DMS114 treated with DMSO at 0.1 percent for 48 hours (cell line): ENCODE measurements around the gene PARP2.
"Not testable (repeated sequence)": the region's sequence is repeated elsewhere in the genome, so short reads cannot be mapped to it uniquely, and the experiment has no call there.

Experiments used
- DNase-seq: peaks from one replicate; lab custom pipeline; 2025; ENCODE audit not compliant: unreplicated experiment; lab: John Stamatoyannopoulos, UW

The PARP2 gene

DNA sequence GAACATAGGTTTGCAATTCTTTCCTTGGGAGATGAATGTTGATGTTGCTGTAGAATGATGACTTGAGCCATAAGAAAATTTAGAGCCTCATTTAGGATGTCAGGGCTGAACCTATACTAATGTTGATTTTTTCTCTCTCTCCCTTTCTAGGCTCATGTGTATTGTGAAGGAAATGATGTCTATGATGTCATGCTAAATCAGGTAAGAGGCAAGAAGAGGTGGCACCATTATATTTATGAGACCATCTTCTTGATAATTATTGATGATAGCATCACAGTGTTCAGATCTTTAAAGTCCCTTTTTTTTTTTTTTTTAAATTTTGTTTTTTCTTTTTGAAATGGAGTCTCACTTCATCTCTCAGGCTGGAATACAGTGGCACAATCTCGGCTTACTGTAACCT, 3.3 kb downstream of the PARP2 start:
- no peak for DNase-seq

DNA sequence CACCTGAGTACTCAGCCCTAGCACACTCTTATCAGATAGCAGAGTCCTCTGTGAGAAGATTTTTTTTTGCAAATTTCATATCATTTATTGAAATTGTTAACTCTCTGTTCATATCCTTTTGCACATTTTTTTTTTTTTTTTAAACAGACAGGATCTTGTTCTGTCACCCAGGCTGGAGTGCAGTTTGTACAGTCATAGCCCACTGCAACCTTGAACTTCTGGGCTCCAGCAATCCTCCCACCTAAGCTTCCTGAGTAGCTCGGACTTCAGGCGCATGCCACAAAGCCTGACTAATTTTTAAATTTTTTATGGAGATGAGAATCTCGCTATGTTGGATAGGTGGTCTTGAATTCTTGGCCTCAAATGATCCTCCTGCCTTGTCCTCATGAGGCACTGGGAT, 4.3 kb downstream of the PARP2 start:
- DNase-seq: no peak

DNA sequence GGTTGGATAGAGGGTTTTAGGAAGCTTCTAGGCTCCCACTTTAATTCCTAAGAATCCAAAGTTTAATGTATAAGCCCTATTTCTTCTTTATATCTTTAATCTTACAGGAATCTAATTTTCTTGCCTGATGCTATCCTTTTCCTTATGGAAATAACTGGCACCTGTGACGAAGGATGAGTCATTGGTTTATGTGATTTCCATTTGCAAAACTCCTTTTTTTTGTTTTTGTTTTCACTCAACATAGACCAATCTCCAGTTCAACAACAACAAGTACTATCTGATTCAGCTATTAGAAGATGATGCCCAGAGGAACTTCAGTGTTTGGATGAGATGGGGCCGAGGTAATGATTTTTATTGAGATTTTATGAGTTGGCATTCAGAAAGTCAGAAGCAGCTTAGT, 6.8 kb downstream of the PARP2 start:
- no peak for DNase-seq

DNA sequence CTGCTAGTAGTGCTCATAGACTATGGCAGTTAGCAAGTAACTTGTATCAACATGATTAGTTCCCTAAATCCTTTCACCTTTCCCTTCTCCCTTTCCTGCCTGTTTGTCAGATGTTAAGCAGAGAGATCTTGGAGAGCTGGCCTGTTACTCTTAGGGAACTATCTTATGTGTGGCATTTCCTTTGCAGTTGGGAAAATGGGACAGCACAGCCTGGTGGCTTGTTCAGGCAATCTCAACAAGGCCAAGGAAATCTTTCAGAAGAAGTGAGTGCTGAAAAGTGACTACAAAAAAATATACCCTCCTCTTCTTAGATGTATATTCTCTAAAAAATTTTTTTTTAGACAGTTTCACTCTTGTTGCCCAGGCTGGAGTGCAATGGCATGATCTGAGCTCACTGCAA, 7.4 kb downstream of the PARP2 start:
- no peak for DNase-seq

DNA sequence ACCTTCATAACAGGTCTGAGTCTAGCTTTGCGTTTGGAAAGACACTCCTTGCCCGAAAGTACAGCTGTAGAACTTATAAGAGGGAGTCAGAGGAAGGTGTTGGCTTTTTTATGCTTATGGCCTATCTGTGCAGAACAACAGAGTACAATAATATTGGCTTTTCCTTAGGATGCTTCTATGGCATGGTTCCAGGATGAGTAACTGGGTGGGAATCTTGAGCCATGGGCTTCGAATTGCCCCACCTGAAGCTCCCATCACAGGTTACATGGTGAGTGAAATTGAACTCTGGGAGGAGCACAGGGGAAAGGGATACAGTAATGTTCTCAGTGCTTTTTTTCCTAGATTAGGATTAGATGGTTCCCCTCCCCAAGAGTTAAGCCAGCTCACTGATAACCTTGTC, 13.0 kb downstream of the PARP2 start:
- no peak for DNase-seq

DNA sequence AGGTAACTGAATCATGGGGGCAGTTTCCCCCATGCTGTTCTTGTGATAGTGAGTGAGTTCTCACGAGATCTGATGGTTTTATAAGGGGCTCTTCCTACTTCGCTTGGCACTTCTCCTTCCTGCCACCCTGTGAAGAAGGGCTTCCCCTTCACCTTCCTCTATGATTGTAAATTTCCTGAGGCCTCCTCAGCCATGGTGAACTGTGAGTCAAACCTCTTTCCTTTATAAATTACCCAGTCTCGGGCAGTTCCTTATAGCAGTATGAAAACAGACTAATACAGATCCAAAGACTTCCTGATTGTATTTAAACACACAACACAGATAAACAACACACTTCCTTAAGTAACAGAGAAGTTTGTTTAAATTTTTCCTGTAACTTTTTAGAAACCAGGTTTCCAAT, 15.0 kb downstream of the PARP2 start:
- DNase-seq: not testable (repeated sequence)

DNA sequence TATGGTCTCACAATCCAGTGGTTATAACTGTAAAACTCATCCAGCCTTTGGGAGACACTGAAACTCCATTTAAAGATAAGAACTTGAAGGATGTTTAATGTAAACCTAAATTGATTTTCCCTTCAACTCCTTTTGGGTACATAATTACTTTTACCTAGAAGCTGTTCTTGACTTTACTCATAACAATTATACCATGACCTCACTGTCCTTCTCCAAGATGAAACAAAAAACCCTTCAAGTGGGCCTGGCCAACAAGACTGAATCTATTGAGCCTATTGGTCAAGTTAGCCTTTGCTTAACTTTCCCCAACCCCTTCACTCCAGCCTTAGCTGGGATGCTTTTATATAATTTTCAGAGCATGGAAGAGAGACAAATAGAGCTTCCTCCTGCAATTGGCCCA, 22.5 kb downstream of the PARP2 start:
- DNase-seq: no peak

DNA sequence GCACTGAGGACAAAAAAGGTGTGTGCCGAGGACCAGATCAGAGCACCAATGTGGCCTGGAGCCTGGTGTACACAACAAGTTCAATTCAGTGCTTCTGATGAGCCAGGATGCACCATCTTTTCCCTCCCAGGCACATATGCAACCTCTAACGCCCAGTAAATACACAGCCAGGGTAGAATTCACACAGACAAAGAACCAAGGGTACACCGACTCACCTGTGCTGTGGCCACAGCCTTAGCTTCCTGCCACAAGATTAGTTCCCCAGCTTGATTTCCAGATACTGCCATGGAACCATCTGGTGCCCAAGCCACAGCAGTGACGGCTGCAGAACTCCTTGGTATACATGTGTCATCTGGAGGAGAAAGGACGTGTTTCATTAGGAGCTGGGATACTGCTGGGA, 29.4 kb downstream of the PARP2 start:
- no peak for DNase-seq

DNA sequence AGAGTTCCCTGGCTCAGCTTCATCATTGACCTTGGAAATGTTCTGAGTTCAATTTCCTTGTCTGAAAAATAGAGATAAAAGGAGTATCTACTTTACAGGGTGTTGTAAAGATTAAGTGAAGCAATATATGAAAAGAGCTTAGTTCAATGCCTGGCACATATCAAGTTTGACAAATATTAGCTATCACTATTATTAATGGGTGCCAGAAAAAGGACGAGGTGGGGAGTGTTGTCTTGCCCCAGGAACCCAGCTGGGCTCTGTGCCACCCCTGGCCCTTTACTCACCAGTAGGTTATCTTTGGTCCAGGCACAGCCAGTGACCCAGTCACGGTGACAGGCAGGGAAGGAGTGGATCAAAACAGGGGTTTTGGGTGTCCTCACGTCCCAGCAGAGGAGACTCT, 32.0 kb downstream of the PARP2 start:
- no peak for DNase-seq

DNA sequence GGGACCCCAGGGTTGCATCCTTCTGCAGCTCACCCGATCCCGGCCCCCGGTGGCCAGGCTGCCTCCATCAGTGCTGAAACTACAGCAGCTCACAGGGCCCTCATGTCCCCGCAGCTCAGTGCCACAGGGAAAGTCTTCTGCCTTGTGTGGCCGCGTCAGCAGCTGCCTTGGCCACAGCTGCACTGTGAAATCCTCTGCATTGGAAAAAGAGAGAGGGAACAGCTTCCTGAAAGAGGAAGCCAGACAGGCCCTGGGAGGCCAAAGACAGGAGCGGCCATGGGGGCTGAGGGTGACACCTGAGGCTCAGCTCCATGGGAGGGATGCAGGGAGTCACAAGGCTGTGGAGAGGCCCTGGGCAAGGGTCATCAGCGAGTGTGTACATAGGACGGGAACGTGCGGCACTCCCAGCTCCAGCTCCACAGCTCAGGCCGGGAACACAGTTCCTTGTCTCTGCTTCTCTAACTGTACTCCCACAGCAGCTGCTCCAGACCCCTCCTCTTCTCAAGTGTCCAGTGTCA, 32.7 kb downstream of the PARP2 start:
- no peak for DNase-seq

DNA sequence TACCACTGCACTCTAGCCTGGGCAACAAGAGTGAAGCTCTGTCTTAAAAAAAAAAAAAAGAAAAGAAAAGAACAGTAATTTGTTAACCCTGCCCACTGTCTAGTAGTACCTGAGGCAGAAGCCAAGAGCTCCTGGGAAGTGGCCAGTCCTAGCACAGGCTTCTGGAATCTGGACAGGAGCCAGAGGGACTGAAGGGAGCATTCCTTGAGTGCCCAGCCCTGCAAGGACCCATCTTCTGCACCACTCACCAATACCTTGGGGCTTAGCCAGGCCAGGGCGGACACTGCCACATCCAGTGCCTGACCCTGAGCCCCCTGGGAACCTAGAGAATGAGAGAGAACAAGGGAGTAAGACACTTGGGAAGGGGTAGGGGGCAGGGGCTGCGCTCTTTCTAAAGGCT, 33.7 kb downstream of the PARP2 start:
- DNase-seq: no peak

DNA sequence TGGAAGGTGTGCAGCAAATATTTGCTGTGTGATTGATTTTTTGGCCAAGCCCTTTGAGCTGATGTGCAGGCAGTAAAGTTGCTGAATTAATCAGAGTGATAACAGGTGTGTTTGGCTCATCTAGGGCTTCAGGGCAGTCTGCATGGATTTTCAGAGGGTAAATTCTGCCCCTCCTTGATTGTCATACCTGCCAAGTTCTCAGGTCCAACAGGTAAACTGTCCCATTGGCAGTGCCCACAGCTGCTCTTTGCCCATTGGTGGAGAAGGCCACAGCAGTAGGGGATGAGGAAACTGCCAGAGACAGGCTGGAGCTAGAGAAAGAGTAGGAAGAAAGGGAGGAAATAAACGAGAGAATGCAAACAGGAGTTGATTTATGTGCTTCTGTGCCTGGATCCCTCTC, 36.3 kb downstream of the PARP2 start:
- DNase-seq: no peak

DNA sequence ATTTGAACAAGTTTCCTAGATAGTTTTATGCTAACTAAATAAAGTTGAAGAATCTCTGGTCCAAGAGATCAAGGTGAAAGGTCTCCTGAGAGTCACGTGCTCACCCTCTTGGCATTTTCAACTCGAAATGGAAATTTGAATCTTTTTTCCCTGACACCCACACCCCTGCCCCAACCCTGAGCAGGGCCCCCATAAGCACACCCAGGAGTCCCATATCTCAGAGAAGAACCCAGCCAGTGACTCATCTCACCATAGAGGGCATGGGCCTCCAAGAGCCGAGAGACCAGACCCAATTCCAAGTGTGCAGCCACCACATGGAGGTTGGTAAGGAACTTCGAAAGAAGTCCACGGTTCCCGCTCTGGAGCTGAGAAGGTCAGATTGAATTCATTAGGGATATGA, 37.2 kb downstream of the PARP2 start:
- no peak for DNase-seq

DNA sequence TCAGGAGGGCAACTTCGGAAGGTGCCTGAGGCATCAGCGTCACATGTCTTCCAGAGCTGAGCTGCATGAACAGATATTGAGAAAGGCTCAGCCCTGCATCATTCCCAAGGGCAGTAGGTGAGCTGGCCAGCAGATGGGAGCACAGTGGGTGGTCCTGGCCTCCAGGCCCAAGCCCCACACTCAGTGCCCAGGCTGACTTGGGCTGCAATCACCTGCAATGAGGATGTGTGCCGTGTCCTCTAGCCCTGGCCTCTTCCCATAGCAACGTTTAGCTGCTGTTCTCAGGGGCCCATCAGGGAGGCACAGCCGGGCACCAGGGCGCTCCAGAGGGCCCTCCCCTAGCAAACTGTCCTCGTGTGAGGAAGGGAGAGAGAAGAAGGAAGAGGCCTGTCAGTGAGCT, 37.9 kb downstream of the PARP2 start:
- no peak for DNase-seq

DNA sequence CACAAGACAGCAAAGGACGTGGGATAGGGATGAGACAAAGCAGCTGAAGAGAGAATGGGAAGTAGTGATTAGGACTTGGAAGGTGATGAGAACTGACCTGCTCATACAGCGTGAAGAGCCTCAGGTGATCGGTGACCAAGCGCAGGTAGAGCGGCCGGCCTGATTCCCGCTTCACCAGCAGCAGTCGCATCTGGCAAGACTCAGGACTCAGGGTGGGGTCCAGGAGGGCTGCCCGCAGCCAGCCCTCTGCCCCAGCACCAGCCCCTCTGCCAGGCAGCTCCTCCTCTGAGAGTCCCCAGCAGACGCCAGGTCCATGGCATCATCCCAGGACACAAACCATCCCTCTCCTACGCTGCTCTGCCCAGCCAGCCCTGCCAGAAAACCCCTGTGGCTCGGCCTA, 39.1 kb downstream of the PARP2 start:
- DNase-seq: no peak

DNA sequence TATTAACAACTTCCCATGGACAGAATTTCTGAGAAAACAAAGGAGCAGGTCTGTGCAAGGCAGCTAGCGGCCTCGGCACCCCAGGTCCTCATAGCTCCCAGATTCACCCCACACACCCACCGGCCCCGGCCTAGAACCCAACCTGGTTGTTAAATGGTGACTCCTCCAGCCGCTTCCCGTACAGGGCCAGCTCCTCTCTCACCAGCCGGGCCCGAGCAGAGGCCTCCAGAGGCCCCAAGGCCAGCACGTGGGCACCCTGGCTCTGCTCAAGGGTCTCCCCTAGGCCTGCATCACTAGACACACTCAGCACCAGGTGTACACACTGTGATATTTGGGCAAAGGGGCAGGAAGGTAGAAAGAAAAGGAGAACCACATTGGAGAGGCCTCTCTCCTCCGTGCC, 39.6 kb downstream of the PARP2 start:
- no peak for DNase-seq

DNA sequence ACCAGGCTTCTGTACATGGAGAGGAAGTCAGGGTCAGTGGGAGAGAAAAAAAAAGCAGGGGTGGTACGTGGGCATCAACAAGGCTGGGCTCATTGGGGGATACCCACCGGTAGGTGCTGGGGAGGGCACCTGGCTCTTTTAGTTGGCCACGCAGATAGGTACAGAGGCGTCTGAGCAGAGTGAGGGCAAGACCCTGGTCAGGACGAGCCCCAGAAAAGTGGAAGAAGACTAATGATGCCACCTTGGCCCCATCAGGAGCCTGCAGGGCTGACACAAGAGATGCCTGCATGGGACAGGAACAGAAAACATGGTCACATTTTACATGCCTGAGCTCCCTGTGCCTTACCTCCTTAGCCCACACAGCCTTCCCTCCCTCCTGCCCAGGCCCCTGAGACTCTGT, 40.2 kb downstream of the PARP2 start:
- DNase-seq: no peak

DNA sequence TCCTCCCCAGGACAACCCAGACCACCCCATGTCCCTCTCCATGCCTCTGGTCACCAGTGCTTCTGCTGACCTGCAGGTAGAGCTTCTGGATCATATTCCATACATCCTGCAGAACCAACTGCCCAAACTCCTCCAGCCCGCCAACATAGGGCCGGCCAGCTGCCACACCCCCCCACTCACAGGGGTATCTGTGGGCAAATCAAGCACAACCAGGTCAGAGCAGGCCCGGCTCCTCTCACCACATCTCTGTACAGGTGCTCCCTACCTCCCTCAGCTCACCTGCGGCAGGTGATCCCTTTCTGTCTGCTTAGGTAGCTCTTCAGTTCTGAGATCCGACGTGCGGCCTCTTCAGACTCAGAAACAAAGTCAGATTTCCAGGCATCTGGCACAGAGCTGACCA, 40.9 kb downstream of the PARP2 start:
- DNase-seq: no peak

DNA sequence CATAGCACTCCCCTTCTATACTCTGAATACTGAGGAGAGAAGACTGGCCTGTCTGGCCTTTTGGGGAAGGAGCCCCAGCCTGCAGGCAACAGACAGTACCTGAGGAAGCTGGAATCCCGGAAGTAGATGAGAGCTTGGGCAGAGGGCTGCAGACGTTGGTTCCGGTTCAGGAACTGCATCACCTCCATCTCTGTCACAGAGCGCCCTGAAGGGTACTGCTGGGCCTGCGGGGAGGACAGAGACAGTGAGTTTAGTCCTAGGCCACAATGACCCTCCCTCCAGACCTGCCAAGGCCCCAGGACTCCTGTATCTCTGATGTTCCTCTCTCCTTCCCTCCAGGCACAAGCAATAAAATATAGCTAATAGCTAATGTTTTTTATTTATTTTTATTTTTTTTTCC, 41.5 kb downstream of the PARP2 start:
- no peak for DNase-seq

DNA sequence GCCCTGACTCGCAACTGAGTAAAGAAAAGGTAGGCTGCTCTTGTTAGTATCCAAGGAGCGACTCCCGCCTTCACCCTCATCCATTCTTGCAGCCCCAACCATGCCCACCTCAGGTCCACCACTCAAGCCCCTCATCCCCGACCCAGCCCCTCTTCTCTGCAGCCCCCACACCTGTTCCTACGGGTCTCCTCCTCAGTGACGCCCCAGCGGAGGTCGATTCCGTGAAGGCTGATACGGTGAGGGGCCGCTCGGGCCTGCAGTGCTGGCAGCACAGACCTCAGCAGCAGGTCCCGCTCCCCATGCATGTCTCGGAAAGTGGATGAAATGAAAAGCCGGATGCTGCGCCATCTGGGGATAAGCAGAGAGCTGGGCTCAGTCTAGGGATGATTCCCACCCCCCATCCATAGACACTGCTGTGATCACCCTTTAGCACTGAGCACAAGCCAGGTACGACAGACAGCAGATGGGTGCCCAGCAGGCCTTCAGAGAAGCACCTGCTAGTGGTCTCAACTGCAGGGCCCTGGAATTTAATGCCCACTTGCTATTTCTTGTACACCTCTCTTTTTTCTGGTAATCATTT, 42.9 kb downstream of the PARP2 start:
- no peak for DNase-seq

DNA sequence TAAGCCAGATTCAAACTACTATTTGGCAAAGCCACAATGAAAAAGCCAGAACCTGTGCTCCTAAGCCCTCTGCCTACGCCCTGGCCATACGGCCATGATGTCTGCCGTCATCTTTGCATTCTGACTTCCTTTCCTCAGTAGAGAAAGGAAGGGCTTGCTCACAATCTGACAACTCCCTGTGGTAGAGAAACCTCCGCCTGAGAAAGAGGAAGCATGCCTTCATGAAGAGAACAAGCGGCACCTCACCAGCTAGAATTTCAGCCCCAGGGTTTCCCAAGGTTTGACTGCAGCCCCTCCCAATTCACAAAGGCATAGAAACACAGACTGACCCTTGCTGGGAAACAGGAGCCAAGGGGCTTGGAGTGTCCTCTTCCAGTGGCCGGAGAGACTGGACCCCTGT, 44.1 kb downstream of the PARP2 start:
- no peak for DNase-seq

DNA sequence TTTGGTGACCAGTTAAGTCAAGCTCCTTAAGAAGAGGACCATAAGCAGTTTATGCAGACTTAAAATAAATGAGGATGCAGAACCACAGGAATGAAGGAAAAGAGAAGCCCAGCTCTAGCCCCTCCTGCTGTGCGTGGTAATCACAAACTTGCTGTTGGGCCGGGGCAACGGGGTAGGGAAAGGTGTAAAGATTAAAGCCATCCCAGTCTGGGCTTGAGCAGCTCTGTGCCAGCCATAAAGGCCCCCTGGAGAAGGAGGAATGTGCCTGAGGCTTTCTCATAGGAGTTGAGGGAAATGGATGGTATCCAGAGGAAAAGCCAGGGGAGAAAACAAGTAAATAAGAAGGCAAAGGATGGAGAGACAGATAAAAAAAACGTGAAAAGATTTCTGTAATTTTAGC, 44.7 kb downstream of the PARP2 start:
- DNase-seq: no peak

DNA sequence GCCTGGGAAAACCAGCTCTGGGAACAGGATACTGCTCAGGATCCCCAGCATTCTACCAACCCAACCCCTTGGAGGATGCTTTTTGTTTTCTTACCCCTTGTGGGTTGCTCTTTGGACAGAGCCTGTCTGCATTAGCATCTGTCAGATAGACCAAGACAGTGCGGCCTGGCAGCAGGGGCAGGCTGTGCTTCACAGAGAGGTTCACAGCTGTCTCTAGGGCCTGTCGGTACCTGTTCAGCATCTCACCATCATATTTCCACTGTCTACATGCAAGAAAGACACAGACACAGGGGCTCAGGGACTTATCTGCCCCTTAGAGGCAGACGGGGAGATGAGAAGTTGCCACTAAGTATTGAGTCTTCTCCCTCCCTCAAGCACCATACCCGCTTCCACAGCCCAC, 48.1 kb downstream of the PARP2 start:
- DNase-seq: no peak

DNA sequence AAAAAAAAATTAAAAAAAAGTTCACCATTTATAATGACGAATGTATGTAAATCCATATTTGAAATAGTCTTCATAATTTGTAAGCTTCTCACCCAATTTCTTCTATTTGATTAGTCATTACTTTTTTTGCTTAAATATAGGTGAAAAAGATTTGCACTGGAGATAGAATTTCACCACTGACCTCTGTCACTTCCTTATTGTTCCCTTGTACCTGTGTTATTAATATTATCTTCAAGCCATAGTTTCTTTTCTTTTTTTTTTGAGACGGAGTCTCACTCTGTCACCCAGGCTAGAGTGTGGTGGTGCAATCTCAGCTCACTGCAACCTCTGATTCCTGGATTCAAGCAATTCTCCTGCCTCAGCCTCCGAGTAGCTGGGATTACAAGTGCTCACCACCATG, 54.1 kb downstream of the PARP2 start:
- no peak for DNase-seq
